ENCODE data around the gene PPIB.

The PPIB gene

DNA sequence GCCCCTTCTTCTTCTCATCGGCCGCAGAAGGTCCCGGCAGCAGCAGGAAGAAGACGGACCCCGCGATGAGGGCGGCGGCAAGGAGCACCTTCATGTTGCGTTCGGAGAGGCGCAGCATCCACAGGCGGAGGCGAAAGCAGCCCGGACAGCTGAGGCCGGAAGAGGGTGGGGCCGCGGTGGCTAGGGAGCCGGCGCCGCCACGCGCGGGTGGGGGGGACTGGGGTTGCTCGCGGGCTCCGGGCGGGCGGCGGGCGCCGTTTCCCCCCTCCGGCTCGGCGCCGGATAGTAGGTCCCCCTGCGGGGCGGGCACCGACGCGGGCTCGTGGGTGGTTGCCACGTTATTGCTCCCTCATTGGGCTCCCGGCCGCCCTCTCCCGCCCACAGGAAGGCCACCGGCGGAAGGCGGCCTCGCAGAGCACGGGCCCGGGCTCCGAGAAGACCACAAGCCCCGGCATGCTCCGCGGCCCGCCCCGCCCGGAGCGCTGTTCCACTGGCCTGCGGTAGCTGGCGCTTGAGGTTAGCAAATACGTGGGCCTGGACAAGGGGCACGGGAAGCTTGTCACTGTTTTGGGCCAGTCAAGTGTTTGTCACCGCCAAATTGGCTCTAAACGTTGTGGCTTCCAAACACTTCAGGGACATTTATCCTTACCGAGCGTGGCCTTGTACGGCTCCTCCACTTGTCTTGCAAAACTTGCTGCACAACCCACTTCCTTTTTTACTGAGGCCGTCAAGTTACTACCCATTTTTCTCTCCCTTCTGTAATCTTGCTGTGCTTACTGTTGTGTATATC, at the start of gene PPIB:
PPIB (minus strand) TSS at position 154 of the 790 bp plus-strand sequence; CDS start at position 118, 36 bp downstream.
- DNase-seq (ENCODE audit: low read depth in 2 of 2) = peak; percentile 95 to 97

DNA sequence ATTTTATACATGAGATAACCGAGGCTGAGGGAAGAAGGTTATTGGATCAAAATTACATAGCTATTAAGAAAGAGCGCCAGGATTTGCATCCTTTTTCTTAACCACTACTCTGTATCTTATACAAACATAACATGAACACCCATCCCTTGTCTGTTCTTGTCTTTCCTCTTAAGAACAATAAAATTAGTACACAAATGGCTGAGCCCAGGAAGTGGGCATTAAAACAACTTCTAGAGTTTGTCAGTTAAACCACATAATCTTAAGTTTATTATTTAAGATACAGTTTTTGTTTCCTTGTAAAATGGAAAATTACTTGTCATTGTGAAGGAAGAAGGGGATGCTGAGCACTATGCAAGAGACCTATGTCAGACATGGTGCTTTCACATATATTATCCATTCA, 48.9 kb upstream of the PPIB start:
- DNase-seq (ENCODE audit: low read depth in 2 of 2) = no peak

DNA sequence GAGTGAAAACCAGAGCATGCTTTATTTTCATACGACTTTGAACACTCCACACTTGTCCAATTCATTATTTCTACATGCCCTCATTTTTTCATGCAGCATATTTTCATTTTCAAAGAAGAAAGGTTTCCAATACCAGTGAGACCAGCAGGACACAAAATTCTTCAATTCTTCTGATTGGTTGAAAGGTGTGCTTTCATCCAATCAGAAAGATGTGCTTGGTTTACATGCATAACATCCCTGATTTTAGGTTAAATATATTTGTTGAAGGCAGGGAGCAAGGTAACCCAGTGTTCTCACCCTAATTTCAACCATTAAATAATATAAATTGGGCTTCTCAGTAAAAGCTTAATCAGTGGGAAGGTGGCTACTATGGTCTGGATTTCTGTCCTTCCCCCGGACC, 47.5 kb upstream of the PPIB start:
- no peak for DNase-seq (ENCODE audit: low read depth in 2 of 2)

DNA sequence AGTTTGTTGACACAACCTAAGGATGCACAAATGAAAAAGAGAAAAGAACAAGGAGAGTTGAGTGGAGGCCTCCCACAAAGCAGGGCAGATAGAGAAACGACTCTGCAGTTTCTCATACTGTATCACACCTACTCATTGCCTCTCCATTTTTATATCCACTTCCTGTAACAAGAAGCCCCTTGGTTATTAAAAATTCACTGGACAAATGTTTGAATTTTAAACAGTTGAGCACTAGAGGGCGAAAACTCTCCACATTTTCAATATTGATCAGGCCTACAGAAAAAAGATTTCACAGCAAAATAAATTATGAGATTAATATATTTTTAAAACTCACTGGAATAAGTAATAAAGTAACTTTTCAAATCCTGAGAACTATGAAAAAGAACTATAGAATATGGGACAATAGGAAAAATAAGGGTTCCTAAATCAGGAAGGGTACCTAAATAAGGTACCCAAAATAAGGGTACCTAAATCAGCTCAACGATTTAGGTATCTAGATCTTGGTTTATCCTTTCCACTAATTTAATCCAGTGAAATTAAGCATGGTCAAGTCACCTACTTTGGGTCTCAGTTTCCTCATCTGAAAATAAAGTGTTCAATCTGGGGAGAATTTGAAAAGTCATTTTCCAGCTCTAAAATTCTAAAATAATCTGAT, 47.0 kb upstream of the PPIB start:
- no peak for DNase-seq (ENCODE audit: low read depth in 2 of 2)

DNA sequence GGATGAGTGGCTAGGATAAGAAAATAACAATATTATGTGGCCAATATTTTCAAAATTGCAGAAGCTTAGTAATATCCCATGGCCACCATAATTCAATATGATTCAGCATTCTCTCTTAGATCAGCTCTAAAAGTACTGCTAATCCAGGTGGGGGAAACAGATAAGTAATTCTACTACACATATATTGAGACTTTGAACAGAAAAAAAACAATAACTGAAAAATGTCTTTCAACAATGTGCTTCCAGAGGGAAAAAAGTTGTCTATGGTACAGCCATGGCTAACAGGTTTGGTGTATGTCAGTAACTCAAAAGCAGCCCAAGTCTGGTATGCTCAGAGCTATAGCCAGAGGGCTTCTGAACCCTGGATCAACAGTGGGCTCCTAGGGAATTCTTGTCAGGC, 42.4 kb upstream of the PPIB start:
- no peak for DNase-seq (ENCODE audit: low read depth in 2 of 2)

DNA sequence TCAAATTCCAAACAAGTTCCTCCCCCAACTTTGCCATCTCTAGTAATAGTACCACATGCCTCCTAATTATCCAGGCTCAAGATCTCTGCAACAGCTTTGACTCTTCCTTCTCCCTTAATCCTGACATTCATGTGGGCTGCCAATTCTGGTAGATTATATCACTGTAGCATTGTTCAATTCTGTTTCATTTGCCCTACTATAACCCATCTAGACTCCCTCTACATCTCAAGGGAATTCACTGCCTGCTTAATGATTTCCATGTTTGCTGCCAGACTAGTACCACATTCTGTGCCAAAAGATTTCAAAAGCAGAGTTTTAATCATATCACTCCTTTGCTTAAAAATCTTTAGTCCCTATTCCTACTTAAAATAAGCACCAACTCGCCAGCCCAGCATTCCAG, 34.6 kb upstream of the PPIB start:
- no peak for DNase-seq (ENCODE audit: low read depth in 2 of 2)

DNA sequence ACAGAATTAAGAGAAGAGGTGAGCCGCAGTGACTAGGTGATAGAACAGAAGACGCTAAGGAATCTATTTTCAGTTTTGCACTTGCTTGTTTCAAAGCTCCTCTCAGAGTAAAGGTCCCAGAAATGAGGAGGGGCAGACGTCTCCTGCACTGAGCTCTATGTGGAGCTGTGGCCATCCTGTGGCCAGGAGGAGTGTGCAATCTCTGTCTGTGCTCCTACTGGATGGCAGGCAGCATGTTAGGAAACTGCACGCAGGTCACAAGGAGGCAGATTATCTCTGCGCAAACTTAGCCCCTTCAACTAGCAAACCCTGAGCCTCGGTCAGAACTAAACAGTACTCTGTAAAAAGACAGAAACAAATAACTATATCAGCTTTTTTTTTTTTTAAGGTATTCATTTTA, 31.1 kb upstream of the PPIB start:
- no peak for DNase-seq (ENCODE audit: low read depth in 2 of 2)

DNA sequence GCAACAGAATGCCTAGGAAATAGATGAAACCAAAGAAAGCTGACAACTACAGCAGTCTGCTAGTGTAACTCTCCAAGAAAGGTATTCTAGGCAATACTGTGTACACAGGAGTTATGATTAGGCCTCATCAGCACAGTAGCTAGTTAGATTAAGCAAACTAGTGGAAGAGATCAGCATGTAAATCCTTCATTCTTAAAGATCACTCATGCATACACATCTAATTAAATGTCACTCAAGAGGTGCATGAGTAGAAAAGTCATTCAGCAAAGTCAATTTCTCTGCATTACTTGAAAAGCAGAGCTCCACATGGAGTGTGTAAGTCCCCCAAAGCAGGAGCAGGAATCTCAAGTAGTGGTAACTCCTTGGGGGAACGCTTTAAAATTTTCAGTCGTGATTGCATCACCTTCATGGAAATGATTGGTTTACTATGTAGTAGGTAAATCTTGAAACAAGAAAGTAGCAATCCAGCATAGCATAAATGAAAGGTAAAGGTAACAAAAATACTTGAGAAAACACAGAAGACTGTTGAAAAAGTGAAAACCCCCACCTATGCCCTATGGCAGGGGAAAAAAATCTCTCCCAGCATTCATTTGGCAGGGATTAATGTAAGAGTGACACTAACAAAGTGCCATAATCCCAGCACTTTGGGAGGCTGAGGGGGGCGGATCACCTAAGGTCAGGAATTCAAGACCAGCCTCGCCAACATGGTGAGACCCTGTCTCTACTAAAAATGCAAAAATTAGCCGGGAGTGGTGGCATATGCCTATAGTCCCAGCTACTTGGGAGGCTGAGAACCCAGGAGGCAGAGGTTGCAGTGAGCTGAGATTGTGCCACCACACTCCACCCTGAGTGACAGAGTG, 29.4 kb upstream of the PPIB start:
- DNase-seq (ENCODE audit: low read depth in 2 of 2) = no peak

DNA sequence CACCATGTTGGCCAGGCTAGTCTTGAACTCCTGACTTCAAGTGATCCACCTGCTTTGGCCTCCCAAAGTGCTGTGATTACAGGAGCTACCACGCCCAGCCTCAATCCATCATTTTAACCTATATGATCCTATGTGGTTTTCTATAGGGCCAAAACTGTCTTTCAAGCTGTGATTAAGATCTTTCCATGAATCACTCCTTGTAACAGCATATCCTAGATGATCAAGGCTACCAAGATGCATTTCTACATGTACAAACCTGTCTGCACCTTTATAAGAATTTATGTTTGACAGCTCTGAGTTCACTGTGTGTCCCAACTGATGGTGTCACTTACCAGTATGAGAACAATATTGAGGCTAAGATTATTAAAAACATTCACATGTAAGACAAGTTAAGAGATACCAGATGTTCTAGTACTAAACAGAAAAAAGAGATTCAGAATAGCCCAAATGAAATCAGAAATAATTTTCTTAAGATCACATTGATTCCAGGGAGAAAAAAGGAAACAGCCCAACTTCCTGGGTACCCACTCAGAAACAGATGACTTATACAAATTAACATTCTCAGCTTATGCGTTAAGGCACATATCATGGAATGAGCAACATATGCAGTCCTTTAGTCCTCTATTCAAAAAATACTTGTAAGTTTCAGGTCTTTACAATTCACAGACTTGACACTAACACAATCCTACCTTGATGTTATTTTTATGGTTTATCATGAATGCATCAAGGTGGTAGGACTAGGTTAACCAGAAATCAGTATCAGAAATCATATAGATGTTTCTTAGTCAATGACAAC, 24.8 kb upstream of the PPIB start:
- no peak for DNase-seq (ENCODE audit: low read depth in 2 of 2)

DNA sequence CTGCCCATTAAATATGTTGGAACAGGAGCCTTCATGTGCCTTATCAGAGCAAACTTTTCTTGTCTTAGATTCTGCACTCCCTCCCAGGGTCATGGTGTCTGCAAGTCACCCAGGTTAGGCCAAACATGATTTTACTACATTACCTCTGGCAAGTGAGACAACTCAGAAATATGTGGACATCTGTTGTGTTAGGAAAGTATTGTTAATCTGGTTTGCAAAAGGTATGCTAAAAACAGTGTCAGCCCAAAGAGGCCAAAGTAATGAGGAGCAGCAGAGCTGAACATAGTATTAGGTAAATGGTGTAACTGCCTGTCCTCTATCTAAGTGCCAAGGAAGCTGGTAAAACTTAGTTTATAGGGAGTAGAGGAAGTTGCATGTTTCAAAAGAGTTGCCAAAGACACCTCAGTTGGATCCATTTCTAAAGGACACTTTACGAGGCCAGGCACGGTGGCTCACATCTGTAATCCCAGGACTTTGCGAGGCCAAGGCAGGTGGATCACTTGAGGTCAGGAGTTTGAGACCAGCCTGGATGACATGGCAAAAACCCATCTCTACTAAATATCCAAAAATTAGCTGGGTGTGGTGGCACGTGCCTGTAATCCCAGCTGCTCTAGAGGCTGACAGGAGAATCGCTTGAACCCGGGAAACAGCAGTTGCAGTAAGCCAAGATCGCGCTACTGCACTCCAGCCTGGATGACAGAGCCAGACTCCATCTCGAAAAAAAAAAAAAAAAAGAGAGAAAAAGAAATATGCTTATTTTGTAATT, 22.5 kb upstream of the PPIB start:
- DNase-seq (ENCODE audit: low read depth in 2 of 2) = no peak

DNA sequence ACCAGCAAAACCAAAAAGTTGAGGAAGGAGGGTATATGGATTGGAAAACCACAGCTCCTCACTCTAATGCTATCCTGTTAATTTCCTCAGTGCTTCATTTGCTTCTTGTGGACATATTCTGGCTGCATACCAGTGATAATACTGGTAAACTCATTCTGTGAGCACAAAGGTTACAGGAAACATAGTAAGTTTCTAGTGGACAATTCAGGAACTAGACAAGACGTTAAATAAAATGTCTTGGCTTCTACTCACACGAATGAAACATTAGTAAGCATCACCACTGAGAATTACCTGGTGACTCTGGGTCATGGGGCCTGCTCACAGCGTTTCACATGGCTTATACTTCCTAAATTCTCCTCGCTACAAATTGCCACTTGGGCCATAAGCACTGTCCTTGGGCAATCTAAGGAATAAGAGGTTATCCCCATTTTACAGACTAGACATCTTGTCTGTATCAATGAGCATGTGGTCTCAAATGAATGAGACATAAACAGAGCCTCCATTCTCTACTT, 20.1 kb upstream of the PPIB start:
- DNase-seq (ENCODE audit: low read depth in 2 of 2) = no peak

DNA sequence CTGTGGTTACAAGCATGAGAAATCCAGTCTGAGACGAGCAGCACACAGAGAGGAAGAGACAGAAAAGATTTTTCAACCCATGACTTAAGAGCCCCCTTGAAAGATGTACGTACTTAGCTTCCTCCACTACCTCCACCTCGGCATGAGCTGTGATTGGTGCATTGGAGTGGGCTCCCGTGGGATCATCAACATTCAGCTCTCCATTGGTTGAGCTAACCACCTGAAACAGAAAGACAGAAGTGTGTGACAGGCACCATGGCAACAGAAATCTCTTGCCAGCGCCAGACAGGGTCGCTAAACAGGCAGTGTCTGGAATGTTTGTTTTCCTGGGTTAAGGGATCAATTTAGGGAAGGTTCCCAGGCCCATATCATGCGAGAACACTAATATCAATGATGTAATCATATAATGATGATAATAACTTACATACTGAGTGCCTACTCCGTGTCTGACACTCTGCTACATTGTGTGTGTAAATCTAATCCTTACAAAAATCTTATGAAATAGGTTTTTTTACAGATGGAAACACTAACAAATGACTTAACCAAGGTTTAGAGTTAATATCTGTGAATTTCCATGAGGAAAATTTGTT, 17.5 kb upstream of the PPIB start:
- DNase-seq (ENCODE audit: low read depth in 2 of 2) = no peak

DNA sequence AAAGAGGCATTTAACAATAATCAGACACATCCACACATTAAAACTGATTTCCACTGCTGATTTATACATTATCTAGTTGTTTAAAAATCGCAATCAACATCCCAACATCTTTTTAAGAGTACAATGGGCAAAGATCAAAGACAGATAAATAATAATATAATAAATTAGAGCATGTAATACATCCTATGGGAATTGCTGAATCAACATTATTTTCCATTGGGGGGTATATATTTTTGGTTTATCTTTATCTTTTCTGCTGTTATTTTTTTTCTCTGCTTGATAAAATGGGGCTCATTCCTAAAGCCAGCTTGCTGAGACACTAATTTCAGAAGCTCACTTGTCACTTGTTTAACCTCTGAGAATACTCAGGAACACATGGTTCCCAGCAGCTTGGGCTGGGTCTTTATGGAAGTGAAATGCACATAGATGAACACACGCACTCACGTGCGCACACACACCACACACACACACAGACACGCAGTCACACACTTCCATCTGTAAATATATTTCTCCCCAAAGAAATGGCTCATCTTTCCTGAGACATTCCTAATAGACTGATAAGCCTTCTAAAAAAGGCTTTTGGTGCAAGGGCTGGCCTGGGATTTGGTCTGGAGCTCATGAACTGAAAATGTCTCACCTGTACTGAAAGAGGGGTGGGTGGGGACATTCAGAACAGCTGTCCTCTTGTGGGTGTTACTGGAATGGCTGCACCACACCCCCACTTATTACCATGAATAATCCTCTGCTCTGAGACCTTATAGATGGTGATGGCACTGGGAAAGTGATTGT, 3.5 kb upstream of the PPIB start:
- DNase-seq (ENCODE audit: low read depth in 2 of 2) = no peak

DNA sequence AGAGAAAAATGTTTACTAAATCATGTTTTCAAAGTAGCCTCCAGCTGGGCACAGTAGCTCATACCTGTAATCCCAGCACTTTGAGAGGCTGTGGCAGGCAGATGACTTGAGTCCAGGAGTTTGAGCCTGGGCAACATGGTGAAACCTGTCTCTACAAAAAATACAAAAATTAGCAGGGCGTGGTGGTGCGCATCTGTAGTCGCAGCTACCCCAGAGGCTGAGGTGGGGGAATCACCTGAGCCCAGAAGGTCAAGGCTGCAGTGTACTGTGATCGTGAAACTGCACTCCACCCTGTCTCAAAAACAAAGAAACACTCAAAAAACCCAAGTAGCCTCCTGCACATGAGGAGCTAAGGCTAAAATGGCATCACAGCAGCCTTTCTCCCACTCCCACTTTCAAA, 1.6 kb upstream of the PPIB start:
- no peak for DNase-seq (ENCODE audit: low read depth in 2 of 2)

DNA sequence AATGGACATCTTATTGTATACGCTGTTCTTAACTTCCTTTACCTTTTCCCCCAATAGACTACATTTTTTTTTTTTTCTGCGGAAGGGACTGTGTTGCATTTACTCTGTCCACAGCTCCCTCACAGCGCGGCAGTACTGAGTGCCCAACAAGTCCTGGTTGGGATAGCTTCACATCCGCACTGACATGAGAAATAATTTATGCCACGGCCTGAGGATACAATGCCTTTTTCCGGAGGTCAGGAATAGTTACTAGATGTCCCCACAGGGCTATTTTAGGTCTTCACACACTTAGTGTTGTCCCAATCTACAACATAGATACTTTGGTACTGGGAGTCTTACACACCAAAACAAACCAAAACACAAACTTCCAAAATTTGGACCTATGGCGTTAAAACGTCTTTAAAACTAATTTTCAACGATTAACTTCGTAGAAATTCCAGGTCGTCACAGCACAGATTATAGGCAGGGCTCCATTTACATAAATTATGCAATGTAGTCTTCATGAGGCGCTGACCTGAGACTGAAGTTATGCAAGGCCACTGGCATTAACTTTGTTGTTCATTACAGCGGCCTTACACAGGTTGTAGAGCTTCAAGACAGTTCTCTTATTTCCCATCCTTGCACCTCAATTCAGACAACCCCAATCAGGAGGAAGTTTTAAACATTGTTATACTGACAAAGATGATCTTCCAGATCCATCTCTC, 989 bp upstream of the PPIB start:
- no peak for DNase-seq (ENCODE audit: low read depth in 2 of 2)

DNA sequence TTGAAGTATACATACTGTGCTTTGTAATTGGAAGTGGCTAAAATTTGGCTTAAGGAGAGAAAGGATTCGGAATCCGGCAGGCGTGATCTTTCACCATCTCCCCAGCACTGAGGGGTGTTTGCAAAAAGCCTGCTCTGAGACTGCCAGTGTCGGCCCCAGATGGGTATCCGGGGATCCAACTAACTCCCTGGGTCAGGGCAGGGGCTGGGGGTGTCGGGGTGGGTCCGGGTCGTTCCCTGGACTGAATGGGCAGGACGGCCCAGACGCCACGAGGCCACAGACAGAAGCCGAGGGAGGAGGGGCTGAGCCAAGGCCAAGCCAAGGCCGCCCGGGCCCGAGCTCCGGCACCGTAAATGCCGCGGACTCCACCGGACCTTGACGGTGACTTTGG, 349 bp downstream of the PPIB start:
- no peak for DNase-seq (ENCODE audit: low read depth in 2 of 2)

DNA sequence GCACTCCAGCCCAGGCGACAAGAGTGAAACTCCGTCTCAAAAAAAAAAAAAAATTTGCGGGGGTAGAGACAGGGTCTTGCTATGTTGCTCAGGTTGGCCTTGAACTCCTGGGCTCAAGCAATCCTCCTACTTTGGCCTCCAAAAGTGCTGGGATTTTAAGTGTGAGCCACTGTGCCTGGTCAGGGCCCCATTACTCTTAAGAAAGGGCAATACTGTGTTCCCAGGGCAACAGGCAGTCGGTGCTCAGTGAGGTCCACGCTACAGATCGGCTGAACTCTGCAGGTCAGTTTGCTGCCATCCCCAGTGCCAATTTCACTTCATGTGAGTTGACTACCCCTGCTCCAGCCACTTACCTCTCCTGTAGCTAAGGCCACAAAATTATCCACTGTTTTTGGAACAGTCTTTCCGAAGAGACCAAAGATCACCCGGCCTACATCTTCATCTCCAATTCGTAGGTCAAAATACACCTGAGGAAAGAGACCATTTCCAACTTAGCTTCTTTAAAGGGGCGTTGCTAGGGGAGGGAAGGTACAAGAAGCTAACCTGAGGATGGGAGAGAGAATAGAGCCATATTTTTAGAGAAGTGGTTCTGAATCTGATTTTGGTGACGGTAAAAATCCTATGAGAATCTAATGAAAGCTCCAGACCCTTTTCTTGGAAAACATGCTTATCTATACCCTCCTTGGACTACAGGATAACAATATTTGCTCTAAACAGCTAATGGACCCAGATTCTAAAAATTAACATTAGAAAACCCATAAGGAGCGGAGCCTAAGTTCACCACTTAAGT, 939 bp downstream of the PPIB start:
- no peak for DNase-seq (ENCODE audit: low read depth in 2 of 2)
